ENCODE results near the gene MAP3K6. TPM values are rescaled to one million over a fixed set of nuclear protein-coding genes. Genes with fewer than 3 reads are reported as not detected.

The MAP3K6 gene
- total and polyA plus RNA-seq, 11 donors, result 21.1 to 77.0 (median 47.5) TPM

- peak overlapping the region; percentile 76 to 87 (median 85) for H3K27ac ChIP-seq
- H3K9me3 ChIP-seq, result no peaks in the 10 kb centered on the region
- peak; percentile 67 to 81 (median 75) for DNase-seq
- no peak overlapping the region for H3K4me3 ChIP-seq
- H3K36me3 ChIP-seq, result peaks cover 0 to 42% (median 36%) of the 10 kb centered on the region in 9 donors
- TF ChIP-seq CTCF (IDR thresholded peaks at IDR 0.05) (peak in 1 of 12 donors; percentile 10), POLR2A (IDR thresholded peaks at IDR 0.05) (no peak)
- 24 to 39% (median 34%) methylated on average over 3 to 13 of the region's 13 CpGs for WGBS, 4 donors
- intact Hi-C loops (cut with DNase I), result loop anchor here in 4 of 10 donors (2.0 to 10.0 kb wide), 5 partner anchors 120 to 260 kb away; partner anchors contain the start of gene AHDC1 (in 2 of the 4)
- peak; percentile 3 to 52 (median 26) for ATAC-seq
- no peaks in the 10 kb centered on the region for H3K27me3 ChIP-seq
- peaks cover 27 to 74% (median 64%) of the 10 kb centered on the region in 12 donors for H3K4me1 ChIP-seq
Observed at GRCh38 chr1:27405074-27405473, 38.3 kb upstream of the MAP3K6 start.

GRCh38 chr1:27403931-27404330, 37.2 kb upstream of the MAP3K6 start:
- Histone ChIP-seq H3K9me3 (no peaks in the 10 kb centered on the region), H3K27ac (peak overlapping the region; percentile 76 to 87 (median 85)), H3K36me3 (peaks cover 0 to 30% (median 24%) of the 10 kb centered on the region in 9 donors), H3K27me3 (no peaks in the 10 kb centered on the region), H3K4me3 (no peak overlapping the region), H3K4me1 (peaks cover 27 to 85% (median 74%) of the 10 kb centered on the region in 12 donors)
- TF ChIP-seq CTCF (IDR thresholded peaks at IDR 0.05), result no peak
- TF ChIP-seq POLR2A (IDR thresholded peaks at IDR 0.05), result no peak
- ATAC-seq (peak in 1 of 4 donors; percentile 3), DNase-seq (no peak)
- intact Hi-C loops (cut with DNase I), result loop anchor here in 9 of 10 donors (2.0 to 10.0 kb wide), 7 partner anchors 121 to 261 kb away; partner anchors contain the start of gene AHDC1 (in 6 of the 9)

- DNase-seq (peak; percentile 60 to 86 (median 81)), ATAC-seq (peak; percentile 32 to 46 (median 46))
- intact Hi-C loops (cut with DNase I), result loop anchor here in 8 of 10 donors (2.0 to 10.0 kb wide), 7 partner anchors 122 to 262 kb away; partner anchors contain the start of gene AHDC1 (in 5 of the 8)
- Histone ChIP-seq H3K9me3 (no peaks in the 10 kb centered on the region), H3K4me3 (peak overlapping the region in 3 of 12 donors; percentile 10 to 14 (median 11)), H3K4me1 (peaks cover 27 to 92% (median 76%) of the 10 kb centered on the region in 12 donors), H3K36me3 (peaks cover 0 to 23% (median 17%) of the 10 kb centered on the region in 9 donors), H3K27me3 (no peaks in the 10 kb centered on the region), H3K27ac (peak overlapping the region; percentile 76 to 87 (median 85))
- TF ChIP-seq POLR2A (IDR thresholded peaks at IDR 0.05), result peak in 1 of 2 donors; percentile 36
- TF ChIP-seq CTCF (IDR thresholded peaks at IDR 0.05), result peak in 2 of 12 donors; percentile 17 to 34
- 36 to 72% (median 38%) methylated on average over 22 to 24 of the region's 24 CpGs for WGBS, 4 donors
Observed at GRCh38 chr1:27403065-27403726, 36.4 kb upstream of the MAP3K6 start.

GRCh38 chr1:27402349-27402754, 35.6 kb upstream of the MAP3K6 start:
- intact Hi-C loops (cut with DNase I), result loop anchor here in 8 of 10 donors (2.0 to 10.0 kb wide), 7 partner anchors 122 to 262 kb away; partner anchors contain the start of gene AHDC1 (in 5 of the 8)
- Histone ChIP-seq H3K9me3 (no peaks in the 10 kb centered on the region), H3K27me3 (no peaks in the 10 kb centered on the region), H3K4me1 (peaks cover 27 to 96% (median 80%) of the 10 kb centered on the region in 12 donors), H3K4me3 (no peak overlapping the region), H3K27ac (peak overlapping the region; percentile 76 to 87 (median 85)), H3K36me3 (peaks cover 0 to 14% (median 9%) of the 10 kb centered on the region in 9 donors)
- WGBS, 4 donors, result 27 to 36% (median 30%) methylated on average over 7 to 8 of the region's 8 CpGs
- TF ChIP-seq POLR2A (IDR thresholded peaks at IDR 0.05) (no peak), CTCF (IDR thresholded peaks at IDR 0.05) (peak; percentile 42 to 70 (median 60))
- ATAC-seq (peak; percentile 38 to 57 (median 42)), DNase-seq (peak; percentile 68 to 87 (median 83))
